OCI-LY7 (cell line): ENCODE results near the gene TNFRSF9.

Experiments
- EZH2phosphoT487 ChIP-seq: fragments of 200-600 bp; sonication (generic); IDR thresholded peaks from 2 replicates; pipeline ENCODE4 v1.6.1; 2018; ENCODE audit warnings: low read depth, borderline replicate concordance, mild to moderate bottlenecking, mixed run types, antibody characterized with exemption, low read length, moderate library complexity, mixed read lengths
- TF ChIP-seq, protein P1 (sequence below): fragments of 200-600 bp; sonication (generic); conservative IDR thresholded peaks from 2 replicates; pipeline ENCODE4 v1.5.1; 2014; ENCODE audit warnings: mild to moderate bottlenecking, antibody characterized with exemption, low read length, moderate library complexity, mixed read lengths

DNA sequence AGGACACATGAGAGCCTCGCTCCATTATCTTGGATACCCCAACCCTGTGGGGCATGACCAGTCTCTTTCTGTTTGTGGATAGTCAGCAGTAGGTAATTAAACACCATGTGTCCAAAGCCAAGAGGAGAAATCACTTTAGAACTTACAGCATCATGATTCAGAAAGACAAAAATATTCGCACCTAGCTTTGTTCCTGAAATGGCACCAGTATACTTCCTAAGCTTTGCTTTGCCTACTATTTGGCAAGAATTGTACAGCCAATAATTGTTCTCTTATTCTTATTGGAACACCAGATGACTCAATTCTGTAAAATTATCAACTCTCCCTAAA is 24.2 kb downstream of the TNFRSF9 start:
- TF ChIP-seq, protein P1, sequence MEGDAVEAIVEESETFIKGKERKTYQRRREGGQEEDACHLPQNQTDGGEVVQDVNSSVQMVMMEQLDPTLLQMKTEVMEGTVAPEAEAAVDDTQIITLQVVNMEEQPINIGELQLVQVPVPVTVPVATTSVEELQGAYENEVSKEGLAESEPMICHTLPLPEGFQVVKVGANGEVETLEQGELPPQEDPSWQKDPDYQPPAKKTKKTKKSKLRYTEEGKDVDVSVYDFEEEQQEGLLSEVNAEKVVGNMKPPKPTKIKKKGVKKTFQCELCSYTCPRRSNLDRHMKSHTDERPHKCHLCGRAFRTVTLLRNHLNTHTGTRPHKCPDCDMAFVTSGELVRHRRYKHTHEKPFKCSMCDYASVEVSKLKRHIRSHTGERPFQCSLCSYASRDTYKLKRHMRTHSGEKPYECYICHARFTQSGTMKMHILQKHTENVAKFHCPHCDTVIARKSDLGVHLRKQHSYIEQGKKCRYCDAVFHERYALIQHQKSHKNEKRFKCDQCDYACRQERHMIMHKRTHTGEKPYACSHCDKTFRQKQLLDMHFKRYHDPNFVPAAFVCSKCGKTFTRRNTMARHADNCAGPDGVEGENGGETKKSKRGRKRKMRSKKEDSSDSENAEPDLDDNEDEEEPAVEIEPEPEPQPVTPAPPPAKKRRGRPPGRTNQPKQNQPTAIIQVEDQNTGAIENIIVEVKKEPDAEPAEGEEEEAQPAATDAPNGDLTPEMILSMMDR: no peak
- TF ChIP-seq EZH2phosphoT487: no peak
